Vagina (tissue), 2 donors: ENCODE measurements around the gene ITPKB.

Source experiments
- POLR2A ChIP-seq, 2 donors: fragments of 450-650 bp; IDR thresholded peaks; one replicate each; pipeline ENCODE4 v1.6.1; 2017; ENCODE audit warnings: antibody characterized with exemption in 2 of 2, mild to moderate bottlenecking in 2 of 2, moderate library complexity in 2 of 2
- POLR2AphosphoS5 ChIP-seq, 2 donors: sonication (generic); formaldehyde crosslinking; IDR thresholded peaks; one replicate each; pipeline ENCODE4 v1.9.0; 2017; ENCODE audit warnings: antibody characterized with exemption in 2 of 2, mild to moderate bottlenecking in 2 of 2, low read depth in 1 of 2; ENCODE audit not compliant: insufficient read depth in 1 of 2
- TF ChIP-seq, protein P1 (sequence below), 3 experiments: fragments of 450-650 bp in 2 of 3; fragments of 200-600 bp in 1 of 3; sonication (generic) in 1 of 3; IDR thresholded peaks; one replicate each; pipeline ENCODE4 v1.5.1; 2017 to 2019; ENCODE audit warnings: antibody characterized with exemption in 3 of 3, mild to moderate bottlenecking in 2 of 3, moderate library complexity in 2 of 3

GRCh38 chr1:226764533-226764932 lies 25.5 kb upstream of the ITPKB start:
- no peak for TF ChIP-seq POLR2A (IDR thresholded peaks at IDR 0.05)
- TF ChIP-seq, protein P1, sequence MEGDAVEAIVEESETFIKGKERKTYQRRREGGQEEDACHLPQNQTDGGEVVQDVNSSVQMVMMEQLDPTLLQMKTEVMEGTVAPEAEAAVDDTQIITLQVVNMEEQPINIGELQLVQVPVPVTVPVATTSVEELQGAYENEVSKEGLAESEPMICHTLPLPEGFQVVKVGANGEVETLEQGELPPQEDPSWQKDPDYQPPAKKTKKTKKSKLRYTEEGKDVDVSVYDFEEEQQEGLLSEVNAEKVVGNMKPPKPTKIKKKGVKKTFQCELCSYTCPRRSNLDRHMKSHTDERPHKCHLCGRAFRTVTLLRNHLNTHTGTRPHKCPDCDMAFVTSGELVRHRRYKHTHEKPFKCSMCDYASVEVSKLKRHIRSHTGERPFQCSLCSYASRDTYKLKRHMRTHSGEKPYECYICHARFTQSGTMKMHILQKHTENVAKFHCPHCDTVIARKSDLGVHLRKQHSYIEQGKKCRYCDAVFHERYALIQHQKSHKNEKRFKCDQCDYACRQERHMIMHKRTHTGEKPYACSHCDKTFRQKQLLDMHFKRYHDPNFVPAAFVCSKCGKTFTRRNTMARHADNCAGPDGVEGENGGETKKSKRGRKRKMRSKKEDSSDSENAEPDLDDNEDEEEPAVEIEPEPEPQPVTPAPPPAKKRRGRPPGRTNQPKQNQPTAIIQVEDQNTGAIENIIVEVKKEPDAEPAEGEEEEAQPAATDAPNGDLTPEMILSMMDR (IDR thresholded peaks at IDR 0.05), result no peak
- TF ChIP-seq POLR2AphosphoS5 (IDR thresholded peaks at IDR 0.05; ENCODE audit: insufficient read depth in 1 of 2, low read depth in 1 of 2), result no peak
